Testis (tissue), 2 donors: ENCODE data around the gene SBNO2.
A peak's percentile ranks its signal among the peaks of the same experiment; 100 is the strongest.

ENCODE experiments used
- POLR2A ChIP-seq: fragments of 450-650 bp; IDR thresholded peaks from one replicate; pipeline ENCODE4 v1.6.1; 2017; ENCODE audit warnings: antibody characterized with exemption, mild to moderate bottlenecking, moderate library complexity
- TF ChIP-seq, protein P1 (sequence below), 3 experiments: fragments of 450-650 bp in 2 of 3; fragments of 200-600 bp in 1 of 3; sonication (generic) in 1 of 3; IDR thresholded peaks; one replicate each; pipeline ENCODE4 v1.5.1; 2016 to 2019; ENCODE audit warnings: antibody characterized with exemption in 3 of 3, mild to moderate bottlenecking in 2 of 3, moderate library complexity in 1 of 3

GRCh38 chr19:1131718-1132551 is 42.1 kb downstream of the SBNO2 start:
- TF ChIP-seq, protein P1, sequence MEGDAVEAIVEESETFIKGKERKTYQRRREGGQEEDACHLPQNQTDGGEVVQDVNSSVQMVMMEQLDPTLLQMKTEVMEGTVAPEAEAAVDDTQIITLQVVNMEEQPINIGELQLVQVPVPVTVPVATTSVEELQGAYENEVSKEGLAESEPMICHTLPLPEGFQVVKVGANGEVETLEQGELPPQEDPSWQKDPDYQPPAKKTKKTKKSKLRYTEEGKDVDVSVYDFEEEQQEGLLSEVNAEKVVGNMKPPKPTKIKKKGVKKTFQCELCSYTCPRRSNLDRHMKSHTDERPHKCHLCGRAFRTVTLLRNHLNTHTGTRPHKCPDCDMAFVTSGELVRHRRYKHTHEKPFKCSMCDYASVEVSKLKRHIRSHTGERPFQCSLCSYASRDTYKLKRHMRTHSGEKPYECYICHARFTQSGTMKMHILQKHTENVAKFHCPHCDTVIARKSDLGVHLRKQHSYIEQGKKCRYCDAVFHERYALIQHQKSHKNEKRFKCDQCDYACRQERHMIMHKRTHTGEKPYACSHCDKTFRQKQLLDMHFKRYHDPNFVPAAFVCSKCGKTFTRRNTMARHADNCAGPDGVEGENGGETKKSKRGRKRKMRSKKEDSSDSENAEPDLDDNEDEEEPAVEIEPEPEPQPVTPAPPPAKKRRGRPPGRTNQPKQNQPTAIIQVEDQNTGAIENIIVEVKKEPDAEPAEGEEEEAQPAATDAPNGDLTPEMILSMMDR (IDR thresholded peaks at IDR 0.05) = peak in 1 of 3 experiments; percentile 20
- no peak for TF ChIP-seq POLR2A
